ENCODE measurements around the gene SDK1. TPM values are rescaled to one million over a fixed set of nuclear protein-coding genes. Genes with fewer than 3 reads are reported as not detected.

SDK1 gene
- total and polyA plus RNA-seq, 10 of the 15 experiments (the other 5 are each of a cell fraction or from before 2014, with no cell fraction given), result 0.14 to 0.33 TPM; not detected in 8

DNA sequence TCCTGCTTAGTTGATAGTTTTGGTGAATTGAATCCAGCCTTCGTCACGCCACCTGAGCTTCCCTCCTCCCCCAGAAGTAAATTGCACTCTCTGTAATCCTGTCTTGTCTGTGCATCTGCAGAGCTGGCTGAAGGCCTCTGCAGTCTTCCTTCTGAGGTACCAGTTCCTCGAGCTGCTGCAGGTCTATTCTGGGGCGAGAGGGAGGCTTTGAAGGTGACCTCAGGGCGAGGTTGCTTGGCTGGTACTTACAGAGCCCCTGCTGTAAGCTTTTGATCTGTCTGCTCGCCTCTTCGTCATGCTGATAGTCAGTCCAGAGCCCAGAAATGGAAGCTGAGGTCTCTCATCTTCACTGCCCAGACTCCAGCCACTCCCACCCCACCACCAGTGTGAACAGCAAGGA, 867.5 kb downstream of the SDK1 start (continued):
- TF ChIP-seq EGR1 (IDR thresholded peaks at IDR 0.05; ENCODE audit: borderline replicate concordance in 1 of 2, low read depth in 2 of 2, low read length in 2 of 2), result no peak
- no peak for TF ChIP-seq ZZZ3 (IDR thresholded peaks at IDR 0.05; ENCODE audit: control insufficient read depth, insufficient read length, low read depth)
- no peak for TF ChIP-seq SRF (IDR thresholded peaks at IDR 0.05; ENCODE audit: low read depth in 2 of 2, low read length in 2 of 2)
- TF ChIP-seq CHD2 (IDR thresholded peaks at IDR 0.05; ENCODE audit: borderline replicate concordance, low read depth, low read length), result no peak
- no peak for TF ChIP-seq CBFB (IDR thresholded peaks at IDR 0.05; ENCODE audit: low read depth)
- TF ChIP-seq EP300 (IDR thresholded peaks at IDR 0.05; ENCODE audit: borderline replicate concordance in 1 of 2, control insufficient read depth in 1 of 2, low read depth in 2 of 2, low read length in 2 of 2), result no peak
- no peak for TF ChIP-seq HDGF (IDR thresholded peaks at IDR 0.05)
- no peak for TF ChIP-seq CREM (IDR thresholded peaks at IDR 0.05; ENCODE audit: low read depth)
- TF ChIP-seq BACH1 (IDR thresholded peaks at IDR 0.05; ENCODE audit: borderline replicate concordance), result no peak
- TF ChIP-seq, protein P1, sequence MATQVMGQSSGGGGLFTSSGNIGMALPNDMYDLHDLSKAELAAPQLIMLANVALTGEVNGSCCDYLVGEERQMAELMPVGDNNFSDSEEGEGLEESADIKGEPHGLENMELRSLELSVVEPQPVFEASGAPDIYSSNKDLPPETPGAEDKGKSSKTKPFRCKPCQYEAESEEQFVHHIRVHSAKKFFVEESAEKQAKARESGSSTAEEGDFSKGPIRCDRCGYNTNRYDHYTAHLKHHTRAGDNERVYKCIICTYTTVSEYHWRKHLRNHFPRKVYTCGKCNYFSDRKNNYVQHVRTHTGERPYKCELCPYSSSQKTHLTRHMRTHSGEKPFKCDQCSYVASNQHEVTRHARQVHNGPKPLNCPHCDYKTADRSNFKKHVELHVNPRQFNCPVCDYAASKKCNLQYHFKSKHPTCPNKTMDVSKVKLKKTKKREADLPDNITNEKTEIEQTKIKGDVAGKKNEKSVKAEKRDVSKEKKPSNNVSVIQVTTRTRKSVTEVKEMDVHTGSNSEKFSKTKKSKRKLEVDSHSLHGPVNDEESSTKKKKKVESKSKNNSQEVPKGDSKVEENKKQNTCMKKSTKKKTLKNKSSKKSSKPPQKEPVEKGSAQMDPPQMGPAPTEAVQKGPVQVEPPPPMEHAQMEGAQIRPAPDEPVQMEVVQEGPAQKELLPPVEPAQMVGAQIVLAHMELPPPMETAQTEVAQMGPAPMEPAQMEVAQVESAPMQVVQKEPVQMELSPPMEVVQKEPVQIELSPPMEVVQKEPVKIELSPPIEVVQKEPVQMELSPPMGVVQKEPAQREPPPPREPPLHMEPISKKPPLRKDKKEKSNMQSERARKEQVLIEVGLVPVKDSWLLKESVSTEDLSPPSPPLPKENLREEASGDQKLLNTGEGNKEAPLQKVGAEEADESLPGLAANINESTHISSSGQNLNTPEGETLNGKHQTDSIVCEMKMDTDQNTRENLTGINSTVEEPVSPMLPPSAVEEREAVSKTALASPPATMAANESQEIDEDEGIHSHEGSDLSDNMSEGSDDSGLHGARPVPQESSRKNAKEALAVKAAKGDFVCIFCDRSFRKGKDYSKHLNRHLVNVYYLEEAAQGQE (IDR thresholded peaks at IDR 0.05; ENCODE audit: low read depth, low read length), result no peak

- TF ChIP-seq IKZF1 (conservative IDR thresholded peaks at IDR 0.05) (no peak), SIX5 (IDR thresholded peaks at IDR 0.05; ENCODE audit: low read depth, low read length, severe bottlenecking) (no peak), TCF3 (IDR thresholded peaks at IDR 0.05; ENCODE audit: borderline replicate concordance, insufficient read depth, low read depth, low read length) (no peak), PML (IDR thresholded peaks at IDR 0.05; ENCODE audit: low read length) (no peak), SMC3 (IDR thresholded peaks at IDR 0.05; ENCODE audit: borderline replicate concordance, low read length) (no peak), POLR2AphosphoS5 (IDR thresholded peaks at IDR 0.05; ENCODE audit: low read length) (no peak), ZNF24 (IDR thresholded peaks at IDR 0.05) (no peak), ZNF274 (IDR thresholded peaks at IDR 0.05; ENCODE audit: insufficient read depth, insufficient read length) (no peak), EP300 (IDR thresholded peaks at IDR 0.05; ENCODE audit: borderline replicate concordance in 1 of 2, control insufficient read depth in 1 of 2, low read depth in 2 of 2, low read length in 2 of 2) (no peak), ZNF622 (IDR thresholded peaks at IDR 0.05) (no peak), CREB1 (IDR thresholded peaks at IDR 0.05; ENCODE audit: low read depth) (no peak), NFYB (IDR thresholded peaks at IDR 0.05; ENCODE audit: insufficient read depth, low read depth, low read length) (no peak), LARP7 (IDR thresholded peaks at IDR 0.05) (no peak), ZBED1 (IDR thresholded peaks at IDR 0.05; ENCODE audit: borderline replicate concordance) (no peak), ETV6 (conservative IDR thresholded peaks at IDR 0.05 in 1 of 2, IDR thresholded peaks at IDR 0.05 in 1 of 2; ENCODE audit: borderline replicate concordance in 1 of 2, low read depth in 1 of 2) (no peak)
- Histone ChIP-seq H3K36me3 (ENCODE audit: control insufficient read depth in 2 of 2, insufficient read depth in 2 of 2, low read length in 1 of 2) (no peaks in the 10 kb centered on the region), H3K79me2 (ENCODE audit: control insufficient read depth, insufficient read depth, low read length) (no peaks in the 10 kb centered on the region), H3K27ac (ENCODE audit: control insufficient read depth, insufficient read depth) (no peak overlapping the region), H3K4me2 (ENCODE audit: control insufficient read depth, insufficient read depth) (no peak overlapping the region), H3K9ac (ENCODE audit: control insufficient read depth, insufficient read depth, low read length) (no peak overlapping the region), H3K4me3 (no peak overlapping the region), H3K27me3 (replicated peaks in 1 of 2; ENCODE audit: control insufficient read depth in 2 of 2, insufficient read depth in 2 of 2, low read length in 1 of 2) (no peaks in the 10 kb centered on the region), H4K20me1 (ENCODE audit: control insufficient read depth, insufficient read depth) (no peaks in the 10 kb centered on the region), H3K4me1 (ENCODE audit: control insufficient read depth, insufficient read depth, low read length) (no peaks in the 10 kb centered on the region), H3K9me3 (replicated peaks; ENCODE audit: control insufficient read depth, insufficient read depth, low read length) (no peaks in the 10 kb centered on the region; the same call in 2 of the 3 replicates), H2AFZ (ENCODE audit: control insufficient read depth, low read depth, low read length) (no peak overlapping the region)
- ChIA-PET SMC1A (ENCODE audit: uncharacterized antibody, unreplicated experiment) (no interaction called here), CTCF (no interaction called here), POLR2A (no interaction called here), RAD21 (ENCODE audit: unreplicated experiment) (no interaction called here)
- in situ Hi-C loops (cut with MboI) (no loop called here), intact Hi-C loops (cut with micrococcal nuclease; ENCODE audit: unreplicated experiment) (no loop called here)
- FAIRE-seq (no peak), DNase-seq (ENCODE audit: low read depth, low spot score) (no peak), ATAC-seq (no peak)
- 47% methylated on average over 10 of the region's 10 CpGs for WGBS (ENCODE audit: insufficient coverage, insufficient replicate concordance, low lambda C conversion rate, missing lambda C conversion rate)
- no TSS peak for BruUV-seq (replicated peaks)
Observed at GRCh38 chr7:4169455-4169854, 868.4 kb downstream of the SDK1 start.

All from GM12878 (cell line).